GM12878 (cell line): ENCODE results near the gene OCRL. TPM values are rescaled to one million over a fixed set of nuclear protein-coding genes. Genes with fewer than 3 reads are reported as not detected.
"Not testable (repeated sequence)": the region's sequence is repeated elsewhere in the genome, so short reads cannot be mapped to it uniquely, and the experiment has no call there.

Experiments
- ATAC-seq: fragments of 200-7000 bp; cut with Tn5 transposase; 3 replicates; pipeline ENCODE4 v1.9.1; 2020; ENCODE audit warnings: mild to moderate bottlenecking, moderate library complexity
- BruUV-seq: library from RNA; stranded (reverse); fragments of 400-500 nt; replicated peaks from 2 replicates; lab custom pipeline; 2021; lab: Mats Ljungman, UMichigan
- CTCF ChIA-PET: fragments of 300-600 bp; sonication (Branson Sonifier 250); formaldehyde crosslinking; extraction: SDS; loops from one replicate; lab custom pipeline; 2021; ENCODE audit warnings: inconsistent platforms; lab: Yijun Ruan, JAX
- POLR2A ChIA-PET: fragments of 350-600 bp; formaldehyde crosslinking; extraction: SDS; loops from one replicate; lab custom pipeline; 2021; ENCODE audit warnings: inconsistent platforms; lab: Charles Lee
- RAD21 ChIA-PET: fragments of 300-600 bp; sonication (Branson Sonifier 250); formaldehyde crosslinking; loops from one replicate; lab custom pipeline; 2023; ENCODE audit warnings: antibody characterized with exemption; ENCODE audit not compliant: unreplicated experiment; lab: Charles Lee
- SMC1A ChIA-PET: fragments of 300-600 bp; sonication (Branson Sonifier 250); formaldehyde crosslinking; loops from one replicate; lab custom pipeline; 2023; ENCODE audit not compliant: unreplicated experiment, uncharacterized antibody; lab: Charles Lee
- DNase-seq: peaks from one replicate; pipeline ENCODE4 v3.0.0-alpha.2; 2011; ENCODE audit warnings: low read depth, low spot score
- FAIRE-seq: peaks from 3 replicates; lab custom pipeline; 2011; peaks lifted over from hg19 to GRCh38; lab: Jason Lieb, UNC
- H2AFZ ChIP-seq: 2 replicates; pipeline ENCODE4 v1.6.0; 2011; ENCODE audit warnings: low read depth, low read length, control low read depth; ENCODE audit not compliant: control insufficient read depth
- H3K27ac ChIP-seq: 2 replicates; pipeline ENCODE4 v1.5.1; 2011; ENCODE audit warnings: control low read depth; ENCODE audit not compliant: control insufficient read depth, insufficient read depth
- H3K27me3 ChIP-seq, 2 experiments: replicated peaks in 1 of 2; 2 replicates each; pipeline versions ENCODE4 v1.6.0 to v1.6.1; 2011; ENCODE audit warnings: low read length in 1 of 2; ENCODE audit not compliant: control insufficient read depth in 2 of 2, insufficient read depth in 2 of 2
- H3K36me3 ChIP-seq, 2 experiments: 2 replicates each; pipeline ENCODE4 v1.5.1; 2011; ENCODE audit warnings: low read length in 1 of 2; ENCODE audit not compliant: control insufficient read depth in 2 of 2, insufficient read depth in 2 of 2
- H3K4me1 ChIP-seq: 2 replicates; pipeline ENCODE4 v1.6.1; 2011; ENCODE audit warnings: mild to moderate bottlenecking, low read length, moderate library complexity, mixed read lengths; ENCODE audit not compliant: control insufficient read depth, insufficient read depth
- H3K4me2 ChIP-seq: 2 replicates; pipeline ENCODE4 v1.6.0; 2011; ENCODE audit warnings: control low read depth; ENCODE audit not compliant: control insufficient read depth, insufficient read depth
- H3K4me3 ChIP-seq: fragments of 200-600 bp; sonication (generic); 2 replicates; pipeline ENCODE4 v1.5.1; 2016
- H3K79me2 ChIP-seq: 2 replicates; pipeline ENCODE4 v1.6.0; 2011; ENCODE audit warnings: low read length; ENCODE audit not compliant: control insufficient read depth, insufficient read depth
- H3K9ac ChIP-seq: 2 replicates; pipeline ENCODE4 v1.8.0; 2011; ENCODE audit warnings: low read length, control low read depth, mixed read lengths; ENCODE audit not compliant: control insufficient read depth, insufficient read depth
- H3K9me3 ChIP-seq: replicated peaks from 3 replicates; pipeline ENCODE4 v1.5.1; 2011; ENCODE audit warnings: mild to moderate bottlenecking, low read length; ENCODE audit not compliant: control insufficient read depth, insufficient read depth
- H4K20me1 ChIP-seq: 2 replicates; pipeline ENCODE4 v1.6.0; 2011; ENCODE audit not compliant: control insufficient read depth, insufficient read depth
- KDM1A ChIP-seq: fragments of 200-600 bp; sonication (generic); IDR thresholded peaks from 2 replicates; pipeline ENCODE4 v1.6.1; 2016; ENCODE audit warnings: borderline replicate concordance
- POLR2AphosphoS5 ChIP-seq: IDR thresholded peaks from 2 replicates; pipeline ENCODE4 v1.6.1; 2011; ENCODE audit warnings: mild to moderate bottlenecking, low read length, inconsistent platforms
- SUPT20H ChIP-seq: IDR thresholded peaks from 2 replicates; pipeline ENCODE4 v1.6.1; 2011; ENCODE audit warnings: low read depth, mild to moderate bottlenecking, low read length, moderate library complexity, borderline replicate concordance; ENCODE audit not compliant: control insufficient read depth
- WGBS: methylation state at CpG from one replicate; pipeline ENCODE4 v1.1.6; 2016; ENCODE audit warnings: low lambda C conversion rate; ENCODE audit not compliant: insufficient replicate concordance, insufficient coverage; ENCODE audit errors: missing lambda C conversion rate; 5-methylcytosine and 5-hydroxymethylcytosine counted together
- in situ Hi-C: fragments of 300-500 bp; cut with MboI; formaldehyde crosslinking; loops from 9 replicates; pipeline ENCODE4 v1.14.3; 2018; ENCODE audit warnings: mixed read lengths
- intact Hi-C: fragments of 100-400 bp; cut with micrococcal nuclease; formaldehyde crosslinking; loops from one replicate; pipeline ENCODE4 v1.14.2; 2022; ENCODE audit not compliant: unreplicated experiment
- polyA plus RNA-seq, 11 experiments: library from polyadenylated mRNA; depleted of rRNA in 4 of 11; unstranded in 6 of 11; stranded (reverse) in 5 of 11; fragments of >200 nt; fragmentation: Nextera tagmentation in 4 of 11; fragmentation: Illumina TruSeq in 1 of 11; extraction: Ambion mirVana in 4 of 11; extraction: Trizol in 1 of 11; gene quantifications; 1 replicate in 1 of 11; 2 replicates in 10 of 11; pipeline versions ENCODE4 v1.2.1 to v1.2.3, GENCODE V29; 2011 to 2016; ENCODE audit warnings: inconsistent platforms in 2 of 11, missing spikeins in 2 of 11, low read depth in 1 of 11
- total RNA-seq, 4 experiments: library from RNA; depleted of rRNA in 3 of 4; stranded (reverse); fragments of >200 nt in 3 of 4; fragmentation: Illumina TruSeq in 1 of 4; extraction: Trizol in 1 of 4; gene quantifications; 2 replicates each; pipeline versions ENCODE4 v1.2.1 to v1.2.3, GENCODE V29; 2013 to 2021

The OCRL gene
- total and polyA plus RNA-seq, 10 of the 15 experiments (the other 5 are each of a cell fraction or from before 2014, with no cell fraction given), result 0.53 to 4.4 (median 2.3) TPM

DNA sequence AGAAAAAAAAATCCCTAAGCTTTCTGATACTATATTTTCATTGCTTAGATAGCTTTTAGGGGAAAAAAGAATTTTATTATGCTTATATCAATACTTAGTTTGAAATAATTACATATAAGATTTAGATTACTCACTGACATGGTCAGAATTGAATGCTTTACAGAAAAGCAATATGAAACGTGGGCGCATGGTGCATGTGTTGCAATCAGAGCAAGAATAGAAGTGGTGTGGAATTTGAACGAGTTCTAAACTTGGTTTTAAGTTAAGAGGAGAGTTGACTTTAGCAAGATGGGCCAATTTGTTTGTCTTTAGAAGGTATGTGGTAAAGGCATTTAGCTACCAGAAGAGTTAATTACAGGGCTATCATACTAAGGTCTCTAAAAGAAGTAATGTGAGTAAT is 21.4 kb downstream of the OCRL start:
- TF ChIP-seq SUPT20H, result no peak
- no peak for TF ChIP-seq POLR2AphosphoS5
- no peak for TF ChIP-seq KDM1A
- no peaks in the 10 kb centered on the region for H4K20me1 ChIP-seq
- H3K27me3 ChIP-seq, result no peaks in the 10 kb centered on the region
- ChIA-PET CTCF (no interaction called here), POLR2A (no interaction called here), SMC1A (interaction anchor here (1.0 to 1.5 kb wide), 3 partner anchors 10 to 40 kb away, joined by 3 read pairs; no protein-coding TSS in a partner anchor), RAD21 (no interaction called here)
- in situ Hi-C loops (no loop called here), intact Hi-C loops (no loop called here)
- DNase-seq, result no peak
- ATAC-seq, result no peak
- H3K4me1 ChIP-seq, result no peaks in the 10 kb centered on the region
- no TSS peak for BruUV-seq
- H2AFZ ChIP-seq, result no peak overlapping the region
- no peak for FAIRE-seq
- H3K4me2 ChIP-seq, result no peak overlapping the region
- WGBS, result 46% methylated on average over 3 of the region's 3 CpGs
- no peaks in the 10 kb centered on the region for H3K9me3 ChIP-seq
- no peaks in the 10 kb centered on the region for H3K79me2 ChIP-seq
- H3K36me3 ChIP-seq, result no peaks in the 10 kb centered on the region
- H3K27ac ChIP-seq, result no peak overlapping the region
- no peak overlapping the region for H3K4me3 ChIP-seq
- H3K9ac ChIP-seq, result no peak overlapping the region

DNA sequence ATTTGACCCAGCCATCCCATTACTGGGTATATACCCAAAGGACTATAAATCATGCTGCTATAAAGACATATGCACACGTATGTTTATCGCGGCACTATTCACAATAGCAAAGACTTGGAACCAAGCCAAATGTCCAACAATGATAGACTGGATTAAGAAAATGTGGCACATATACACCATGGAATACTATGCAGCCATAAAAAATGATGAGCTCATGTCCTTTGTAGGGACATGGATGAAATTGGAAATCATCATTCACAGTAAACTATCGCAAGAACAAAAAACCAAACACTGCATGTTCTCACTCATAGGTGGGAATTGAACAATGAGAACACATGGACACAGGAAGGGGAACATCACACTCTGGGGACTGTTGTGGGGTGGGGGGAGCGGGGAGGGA is 24.3 kb downstream of the OCRL start:
- H3K27me3 ChIP-seq, SMC1A ChIA-PET, RAD21 ChIA-PET, DNase-seq, in situ Hi-C loops, H3K79me2 ChIP-seq, CTCF ChIA-PET, BruUV-seq, H3K4me2 ChIP-seq, FAIRE-seq, H3K4me3 ChIP-seq, H4K20me1 ChIP-seq, H3K36me3 ChIP-seq, H3K27ac ChIP-seq, H3K4me1 ChIP-seq, H3K9ac ChIP-seq, H2AFZ ChIP-seq, H3K9me3 ChIP-seq, POLR2A ChIA-PET, intact Hi-C loops, ATAC-seq: not testable (repeated sequence)
- WGBS, result 90% methylated on average over 4 of the region's 5 CpGs
